HCT116 (cell line): ENCODE data around the gene PLVAP. TPM values are rescaled to one million over a fixed set of nuclear protein-coding genes. Genes with fewer than 3 reads are reported as not detected.

Experiments used
- ATAC-seq: fragments of 200-7000 bp; cut with Tn5 transposase; 2 replicates; pipeline ENCODE4 v1.9.1; 2020; ENCODE audit warnings: mild to moderate bottlenecking, moderate library complexity
- BruUV-seq: library from RNA; stranded (reverse); fragments of 400-500 nt; replicated peaks from 2 replicates; lab custom pipeline; 2021; lab: Mats Ljungman, UMichigan
- CTCF ChIA-PET: fragments of 300-600 bp; sonication (Branson Sonifier 250); formaldehyde crosslinking; loops from one replicate; lab custom pipeline; 2021; ENCODE audit warnings: antibody characterized with exemption; lab: Charles Lee
- POLR2A ChIA-PET: fragments of 300-600, 350-600 bp; sonication (Branson Sonifier 250); formaldehyde crosslinking; loops from one replicate; lab custom pipeline; 2021; ENCODE audit warnings: antibody characterized with exemption; lab: Charles Lee
- RAD21 ChIA-PET, 2 experiments: fragments of 300-600 bp; sonication (Branson Sonifier 250); formaldehyde crosslinking; loops; one replicate each; lab custom pipeline; 2023; ENCODE audit warnings: low total read pairs in 2 of 2; ENCODE audit not compliant: uncharacterized antibody in 2 of 2, unreplicated experiment in 2 of 2, low non-redundant PET in 1 of 2; lab: Charles Lee
- DNase-seq: peaks from one replicate; pipeline ENCODE4 v3.0.0-alpha.2; 2010; ENCODE audit warnings: low read depth, low spot score
- H2AFZ ChIP-seq: fragments of 200-600 bp; shearing (Covaris generic), sonication (generic); 2 replicates; pipeline ENCODE4 v1.6.1; 2017; ENCODE audit warnings: low read depth, mixed run types, mixed read lengths, antibody characterized with exemption, low read length; ENCODE audit not compliant: poor library complexity, severe bottlenecking
- H3K27ac ChIP-seq: 2 replicates; pipeline ENCODE4 v1.5.1; 2012; ENCODE audit warnings: low read depth, low read length
- H3K27me3 ChIP-seq: fragments of 200-600 bp; sonication (generic); 2 replicates; pipeline ENCODE4 v1.6.1; 2016; ENCODE audit warnings: mixed run types, low read length, mixed read lengths; ENCODE audit not compliant: insufficient read depth
- H3K36me3 ChIP-seq, 2 experiments: fragments of 200-500 bp in 1 of 2; fragments of 200-600 bp in 1 of 2; sonication (Bioruptor generic) in 1 of 2; sonication (generic) in 1 of 2; 2 replicates each; pipeline versions ENCODE4 v1.5.1 to v1.6.1; 2014 to 2016; ENCODE audit warnings: low read length in 2 of 2, inconsistent platforms in 1 of 2, mixed read lengths in 1 of 2, mixed run types in 1 of 2; ENCODE audit not compliant: insufficient read depth in 2 of 2, control insufficient read depth in 1 of 2
- H3K4me1 ChIP-seq, 2 experiments: fragments of 200-600 bp in 1 of 2; sonication (generic) in 1 of 2; 2 replicates each; pipeline versions ENCODE4 v1.5.1 to v1.6.1; 2012 to 2017; ENCODE audit warnings: low read length in 2 of 2, inconsistent platforms in 1 of 2, mild to moderate bottlenecking in 1 of 2, mixed read lengths in 1 of 2, mixed run types in 1 of 2, moderate library complexity in 1 of 2; ENCODE audit not compliant: insufficient read depth in 2 of 2, control insufficient read depth in 1 of 2
- H3K4me2 ChIP-seq: fragments of 200-600 bp; sonication (generic); 2 replicates; pipeline ENCODE4 v1.6.1; 2017; ENCODE audit warnings: mixed run types, low read length, mixed read lengths
- H3K4me3 ChIP-seq, 2 experiments: fragments of 200-600 bp in 1 of 2; sonication (generic) in 1 of 2; replicated peaks in 1 of 2; 2 replicates each; pipeline ENCODE4 v1.5.1; 2011 to 2016; ENCODE audit warnings: low read length in 2 of 2, control low read depth in 1 of 2, low read depth in 1 of 2, mild to moderate bottlenecking in 1 of 2, mixed read lengths in 1 of 2, mixed run types in 1 of 2
- H3K79me2 ChIP-seq: fragments of 200-600 bp; sonication (generic); 2 replicates; pipeline ENCODE4 v1.6.1; 2017; ENCODE audit warnings: mild to moderate bottlenecking, mixed run types, low read length, moderate library complexity, mixed read lengths; ENCODE audit not compliant: insufficient read depth
- H3K9ac ChIP-seq: fragments of 200-600 bp; sonication (generic); 2 replicates; pipeline ENCODE4 v1.6.1; 2016; ENCODE audit warnings: low read length, mixed read lengths
- H3K9me2 ChIP-seq: fragments of 200-600 bp; sonication (generic), shearing (Covaris generic); 2 replicates; pipeline ENCODE4 v1.6.1; 2017; ENCODE audit warnings: mixed run types, mild to moderate bottlenecking, moderate library complexity; ENCODE audit not compliant: insufficient read depth
- H3K9me3 ChIP-seq, 2 experiments: fragments of 200-500 bp in 1 of 2; fragments of 200-600 bp in 1 of 2; sonication (Bioruptor generic) in 1 of 2; sonication (generic) in 1 of 2; 2 replicates each; pipeline ENCODE4 v1.6.1; 2014 to 2017; ENCODE audit warnings: low read length in 2 of 2, mixed read lengths in 2 of 2, inconsistent platforms in 1 of 2, low read depth in 1 of 2, mild to moderate bottlenecking in 1 of 2, mixed run types in 1 of 2, moderate library complexity in 1 of 2; ENCODE audit not compliant: control insufficient read depth in 1 of 2, insufficient read depth in 1 of 2
- H4K20me1 ChIP-seq: fragments of 200-600 bp; sonication (generic), shearing (Covaris generic); 2 replicates; pipeline ENCODE4 v1.6.1; 2017; ENCODE audit warnings: mixed run types, mild to moderate bottlenecking, moderate library complexity; ENCODE audit not compliant: insufficient read depth
- CEBPB ChIP-seq: IDR thresholded peaks from 2 replicates; pipeline ENCODE4 v1.6.1; 2012; ENCODE audit warnings: low read depth
- CTCF ChIP-seq, 3 experiments: fragments of 200-600 bp in 1 of 3; sonication (generic) in 1 of 3; IDR thresholded peaks in 2 of 3; conservative IDR thresholded peaks in 1 of 3; 2 replicates each; pipeline ENCODE4 v1.5.1; 2012 to 2017; ENCODE audit warnings: low read depth in 2 of 3, low read length in 2 of 3, antibody characterized with exemption in 1 of 3, borderline replicate concordance in 1 of 3, control low read depth in 1 of 3, mild to moderate bottlenecking in 1 of 3, mixed read lengths in 1 of 3, mixed run types in 1 of 3, moderate library complexity in 1 of 3; ENCODE audit not compliant: insufficient read depth in 1 of 3
- EGR1 ChIP-seq: IDR thresholded peaks from 2 replicates; pipeline ENCODE4 v1.6.1; 2012; ENCODE audit warnings: low read depth
- EZH2phosphoT487 ChIP-seq: fragments of 200-600 bp; IDR thresholded peaks from 2 replicates; pipeline ENCODE4 v1.6.1; 2018; ENCODE audit warnings: antibody characterized with exemption, borderline replicate concordance
- FOSL1 ChIP-seq: IDR thresholded peaks from 2 replicates; pipeline ENCODE4 v1.6.1; 2012; ENCODE audit warnings: low read depth
- POLR2A ChIP-seq: IDR thresholded peaks from 2 replicates; pipeline ENCODE4 v1.7.0; 2011; ENCODE audit warnings: borderline replicate concordance; ENCODE audit not compliant: insufficient read depth, insufficient read length; ENCODE audit errors: extremely low read depth
- POLR2AphosphoS5 ChIP-seq: IDR thresholded peaks from 2 replicates; pipeline ENCODE4 v1.6.1; 2011; ENCODE audit warnings: mild to moderate bottlenecking, low read depth, low read length, moderate library complexity
- RAD21 ChIP-seq: IDR thresholded peaks from 2 replicates; pipeline ENCODE4 v1.6.1; 2012; ENCODE audit warnings: low read depth, mild to moderate bottlenecking
- REST ChIP-seq: IDR thresholded peaks from 2 replicates; pipeline ENCODE4 v1.6.1; 2012; ENCODE audit warnings: low read depth
- SIN3A ChIP-seq: IDR thresholded peaks from 2 replicates; pipeline ENCODE4 v1.6.1; 2012; ENCODE audit warnings: low read depth
- SP1 ChIP-seq: IDR thresholded peaks from 2 replicates; pipeline ENCODE4 v1.6.1; 2012; ENCODE audit warnings: low read depth
- SRF ChIP-seq: IDR thresholded peaks from 2 replicates; pipeline ENCODE4 v1.6.1; 2012; ENCODE audit warnings: low read depth
- TCF7L2 ChIP-seq: IDR thresholded peaks from 2 replicates; pipeline ENCODE4 v1.7.0; 2011; ENCODE audit warnings: borderline replicate concordance, inconsistent platforms; ENCODE audit not compliant: insufficient read depth, insufficient read length; ENCODE audit errors: extremely low read depth
- YY1 ChIP-seq: IDR thresholded peaks from 2 replicates; pipeline ENCODE4 v1.6.1; 2011; ENCODE audit warnings: low read length, low read depth, moderate library complexity, mild to moderate bottlenecking; ENCODE audit not compliant: insufficient replicate concordance; ENCODE audit errors: extremely low read depth
- ZFX ChIP-seq: fragments of 450-650 bp; IDR thresholded peaks from 2 replicates; pipeline ENCODE4 v1.6.1; 2017
- intact Hi-C: fragments of 100-400 bp; cut with micrococcal nuclease; formaldehyde crosslinking; loops from 2 replicates; pipeline ENCODE4 v1.10.0; 2022
- total RNA-seq: library from RNA; stranded (reverse); gene quantifications from one replicate; pipeline ENCODE4 v1.2.1, GENCODE V29; 2021; ENCODE audit not compliant: unreplicated experiment

Gene PLVAP
- total RNA-seq, 1 experiment from 2014 or later, result 0.47 TPM

- Histone ChIP-seq H3K4me3 (no peak overlapping the region), H3K4me2 (no peak overlapping the region), H3K27me3 (no peaks in the 10 kb centered on the region), H4K20me1 (no peaks in the 10 kb centered on the region), H3K36me3 (peaks cover 9 to 10% of the 10 kb centered on the region in 2 experiments; a peak in 2 of 4 replicates), H3K79me2 (no peaks in the 10 kb centered on the region), H3K27ac (no peak overlapping the region), H3K9me3 (no peaks in the 10 kb centered on the region), H3K4me1 (peaks cover 5 to 18% of the 10 kb centered on the region in 2 experiments), H3K9ac (no peak overlapping the region), H3K9me2 (no peaks in the 10 kb centered on the region), H2AFZ (no peak overlapping the region)
- DNase-seq (no peak), ATAC-seq (no peak)
- RAD21 ChIA-PET, result no interaction called here
- POLR2A ChIA-PET, result no interaction called here
- TF ChIP-seq CEBPB (no peak), EGR1 (no peak), SP1 (no peak), SIN3A (no peak), SRF (no peak), FOSL1 (no peak), TCF7L2 (no peak), POLR2A (no peak), CTCF (IDR thresholded peaks at IDR 0.05 in 2 of 3, conservative IDR thresholded peaks at IDR 0.05 in 1 of 3; ENCODE audit: borderline replicate concordance in 1 of 3, insufficient read depth in 1 of 3, low read depth in 2 of 3, low read length in 2 of 3) (no peak), POLR2AphosphoS5 (no peak), RAD21 (no peak), EZH2phosphoT487 (no peak), YY1 (no peak), ZFX (no peak), REST (no peak)
- CTCF ChIA-PET, result no interaction called here
- intact Hi-C loops, result no loop called here
- TSS peak; percentile 38 for BruUV-seq
Observed at GRCh38 chr19:17324357-17325114, 52.6 kb downstream of the PLVAP start.
